Stimulated activated naive CD4-positive, alpha-beta T cell (primary cell): Measurements from ENCODE around the gene INTS1.

ENCODE experiments used
- DNase-seq, 6 experiments: peaks; one replicate each; lab custom pipeline; 2025; lab: John Stamatoyannopoulos, UW

The INTS1 gene

DNA sequence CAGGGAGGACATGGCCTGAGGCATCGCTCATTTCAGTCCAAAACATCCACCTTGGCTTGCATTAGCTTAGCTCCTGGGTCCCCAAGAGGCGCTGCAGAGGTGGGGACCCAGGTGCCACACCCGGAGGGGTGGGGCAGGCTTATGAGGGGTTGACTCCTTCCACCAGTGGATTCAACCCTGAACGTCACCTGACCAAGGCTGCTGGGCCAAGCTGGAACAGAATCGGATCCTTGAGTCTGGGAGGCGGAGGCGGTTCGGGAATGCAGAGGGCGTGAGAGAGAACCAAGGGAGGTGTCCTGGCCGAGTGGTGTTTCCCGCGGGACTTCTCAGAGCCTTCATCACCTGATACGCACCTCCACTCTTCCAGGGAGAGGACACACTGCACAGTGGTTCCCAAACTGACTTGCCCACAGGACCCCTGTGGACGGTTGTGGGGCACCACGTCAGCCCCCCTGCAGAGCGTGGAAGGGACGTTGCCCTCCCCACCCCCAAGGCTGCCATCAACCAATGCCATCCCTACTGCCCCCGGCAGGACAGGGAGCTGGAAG, 40.4 kb downstream of the INTS1 start:
- no peak for DNase-seq

DNA sequence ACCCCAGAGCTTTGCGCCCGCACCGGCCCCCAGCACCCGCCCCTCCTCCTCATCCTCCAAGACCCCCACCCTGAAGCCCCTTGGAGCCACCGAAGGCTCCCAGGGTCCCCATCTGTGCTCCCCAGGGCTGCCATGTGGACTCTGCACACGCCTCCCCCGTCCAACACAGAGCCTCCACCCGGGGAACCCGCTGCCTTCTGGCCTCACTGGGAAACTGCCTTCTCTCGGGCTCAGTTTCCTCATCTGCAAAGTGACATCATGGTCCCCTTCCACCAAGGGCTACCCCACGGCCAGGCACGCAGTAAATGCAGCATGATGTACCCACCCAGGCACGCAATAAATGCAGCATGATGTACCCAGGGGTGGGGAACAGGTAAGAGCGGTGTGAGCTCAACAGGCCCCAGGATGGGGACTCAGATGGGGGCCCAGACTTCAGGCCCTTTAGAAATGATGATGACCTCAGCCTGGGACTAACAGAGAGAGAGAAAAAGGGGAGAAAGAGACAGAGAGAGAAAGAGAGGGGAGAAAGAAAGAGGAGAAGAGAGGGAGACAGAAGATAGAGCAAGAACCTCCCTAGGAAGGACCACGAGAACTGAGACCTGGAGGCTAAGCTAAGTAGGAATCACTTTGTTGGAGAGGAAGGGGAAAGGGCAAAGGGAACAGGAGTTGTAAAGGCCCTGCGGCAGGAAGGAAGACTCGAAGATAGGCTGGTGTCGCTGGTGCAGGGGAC, 42.4 kb downstream of the INTS1 start:
- no peak for DNase-seq

DNA sequence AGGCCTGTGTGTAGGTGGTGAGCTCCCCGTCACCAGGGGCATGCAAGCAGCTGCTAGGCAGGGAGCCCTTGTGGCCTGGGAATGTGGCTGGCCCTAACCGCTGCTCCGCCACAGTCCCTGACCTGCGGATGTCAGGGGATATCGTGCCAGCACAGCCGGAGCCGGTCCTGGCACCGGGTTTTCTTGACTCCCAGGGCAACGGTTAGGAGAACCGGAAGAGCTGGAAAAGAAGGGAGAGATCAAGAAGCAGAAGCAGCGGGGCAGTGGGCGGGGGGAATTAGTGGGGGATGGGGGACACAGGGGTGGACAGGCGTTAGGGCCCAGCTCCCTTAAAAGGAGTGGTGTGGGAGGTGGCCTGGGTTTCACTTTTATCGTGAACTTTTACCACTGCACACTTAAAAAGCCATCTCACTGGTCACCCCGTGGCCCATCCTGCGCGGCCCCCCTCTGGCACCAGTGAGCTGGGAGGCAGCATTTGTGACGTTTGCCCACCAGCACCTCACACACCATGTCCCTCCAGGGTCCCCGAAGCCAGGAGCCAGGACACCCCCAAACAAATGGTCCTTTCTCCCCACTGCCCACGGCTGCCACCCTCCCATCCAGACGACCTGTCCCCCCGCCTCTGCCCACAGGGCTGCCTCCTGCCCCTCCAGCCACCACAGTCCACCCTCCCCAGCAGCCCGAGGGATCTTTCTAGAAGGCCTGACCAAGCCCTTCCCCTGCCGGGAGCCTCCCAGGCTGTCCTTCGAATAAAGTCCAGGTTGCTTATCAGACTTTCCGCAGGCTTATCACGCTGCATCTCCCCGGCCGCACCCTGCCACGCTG, 43.2 kb downstream of the INTS1 start:
- DNase-seq, result no peak

DNA sequence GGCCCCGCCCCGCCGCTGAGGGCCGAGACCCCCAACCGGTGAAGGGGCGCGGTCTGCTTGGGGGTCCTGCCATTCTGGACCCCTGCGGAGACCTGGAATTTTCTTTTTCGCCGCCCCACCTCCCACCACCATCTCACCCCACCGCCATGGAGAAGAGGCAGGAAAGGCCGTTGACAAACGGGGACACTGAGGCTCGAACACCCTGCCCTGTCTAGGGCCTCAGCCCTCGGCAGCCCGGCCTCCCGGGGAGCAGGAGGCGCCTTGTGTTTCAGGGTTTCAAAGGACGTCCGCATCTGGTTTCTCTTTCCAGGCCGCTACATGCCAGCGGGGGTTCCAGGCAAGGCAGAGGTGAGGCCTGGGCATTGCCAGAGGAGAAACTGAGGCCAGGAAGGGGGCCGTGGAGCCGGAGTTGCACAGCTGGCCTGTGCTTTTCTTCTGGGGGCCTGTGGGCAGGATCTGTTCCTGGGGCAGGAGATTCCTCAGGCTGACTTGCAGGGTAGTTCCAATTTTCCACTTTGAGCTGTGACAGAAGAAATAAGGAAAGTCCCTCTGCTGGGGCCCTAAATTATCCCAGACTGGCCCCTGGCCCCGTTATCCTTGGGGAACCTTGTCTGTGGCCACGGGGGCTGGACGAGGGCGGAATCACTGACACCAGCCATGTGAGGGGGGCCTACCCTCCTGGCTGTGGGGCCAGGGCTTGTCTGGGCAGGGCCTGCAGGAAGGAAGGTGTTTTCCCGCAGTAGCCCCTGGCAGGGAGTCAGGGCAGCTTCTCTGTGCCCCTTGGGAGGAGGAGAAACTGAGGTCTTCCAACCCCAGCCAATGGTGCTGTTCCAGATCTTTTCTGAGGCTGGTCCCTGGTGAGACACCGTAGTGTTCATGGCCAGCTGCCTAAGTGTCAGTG, 44.0 kb downstream of the INTS1 start:
- DNase-seq, result peak in 1 of 6 experiments; percentile 58

DNA sequence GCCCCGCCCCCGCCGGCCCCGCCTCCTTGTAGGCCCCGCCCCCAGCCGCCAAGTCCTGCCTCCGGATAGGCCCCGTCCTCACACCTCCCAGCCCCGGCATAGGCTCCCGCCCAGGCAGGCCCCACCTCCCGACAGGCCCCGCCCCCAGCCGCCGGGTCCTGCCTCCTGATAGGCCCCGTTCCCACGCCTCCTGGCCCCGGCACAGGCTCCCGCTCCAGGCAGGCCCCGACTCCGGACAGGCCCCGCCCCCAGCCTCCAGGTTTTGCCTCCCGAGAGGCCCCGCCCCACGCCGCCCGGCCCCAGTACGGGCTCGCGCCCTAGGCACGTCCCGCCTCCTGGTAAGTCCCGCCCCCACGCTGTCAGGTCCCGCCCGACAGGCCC, 44.7 kb downstream of the INTS1 start:
- DNase-seq, result peak; percentile 97 to 99 (median 98)

DNA sequence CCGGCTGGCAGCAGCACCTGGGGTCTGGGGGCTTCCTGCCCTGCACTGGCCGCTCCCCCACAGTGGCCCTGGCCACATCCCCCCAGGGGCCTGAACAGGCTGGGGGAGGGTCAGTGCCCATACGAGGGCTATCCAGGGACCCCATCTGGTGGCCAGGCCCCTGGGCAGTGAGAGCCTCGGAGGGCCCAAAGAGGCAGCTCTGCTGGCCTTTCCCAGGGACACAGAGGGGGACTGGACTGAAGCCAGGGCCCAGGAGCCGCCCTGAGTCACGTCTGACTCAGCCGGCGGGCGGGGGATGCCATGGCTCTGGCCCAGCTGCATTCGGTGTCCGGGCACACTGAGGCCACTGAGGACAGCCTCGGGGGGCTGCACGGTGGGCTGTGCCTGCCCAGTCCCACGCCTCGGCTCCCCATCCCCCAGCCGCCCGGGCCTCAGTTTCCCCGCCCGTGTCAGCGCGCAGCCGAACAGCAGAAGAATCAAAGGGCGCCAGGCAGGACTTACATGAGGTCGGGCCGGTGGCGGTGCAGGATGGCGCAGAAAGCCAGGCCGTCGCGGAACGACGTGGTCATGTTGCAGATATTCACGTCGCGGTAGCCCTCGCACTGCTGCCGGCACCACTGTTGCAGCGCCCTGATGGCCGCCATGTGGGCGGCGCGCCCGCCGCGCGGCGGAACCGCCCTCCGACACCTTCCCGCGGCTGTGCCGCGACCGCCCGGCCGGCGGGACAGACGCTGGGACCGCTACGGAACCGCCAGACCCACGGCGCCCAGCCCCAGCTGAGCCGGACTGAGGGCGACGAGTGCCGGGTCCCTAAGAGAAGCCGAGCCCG, 45.3 kb downstream of the INTS1 start, which contains the start of gene MICALL2:
Gene MICALL2 (minus strand): TSS at position 788 of the 829 bp plus-strand sequence. CDS start 144 bp downstream, at position 644.
- DNase-seq, result no peak

DNA sequence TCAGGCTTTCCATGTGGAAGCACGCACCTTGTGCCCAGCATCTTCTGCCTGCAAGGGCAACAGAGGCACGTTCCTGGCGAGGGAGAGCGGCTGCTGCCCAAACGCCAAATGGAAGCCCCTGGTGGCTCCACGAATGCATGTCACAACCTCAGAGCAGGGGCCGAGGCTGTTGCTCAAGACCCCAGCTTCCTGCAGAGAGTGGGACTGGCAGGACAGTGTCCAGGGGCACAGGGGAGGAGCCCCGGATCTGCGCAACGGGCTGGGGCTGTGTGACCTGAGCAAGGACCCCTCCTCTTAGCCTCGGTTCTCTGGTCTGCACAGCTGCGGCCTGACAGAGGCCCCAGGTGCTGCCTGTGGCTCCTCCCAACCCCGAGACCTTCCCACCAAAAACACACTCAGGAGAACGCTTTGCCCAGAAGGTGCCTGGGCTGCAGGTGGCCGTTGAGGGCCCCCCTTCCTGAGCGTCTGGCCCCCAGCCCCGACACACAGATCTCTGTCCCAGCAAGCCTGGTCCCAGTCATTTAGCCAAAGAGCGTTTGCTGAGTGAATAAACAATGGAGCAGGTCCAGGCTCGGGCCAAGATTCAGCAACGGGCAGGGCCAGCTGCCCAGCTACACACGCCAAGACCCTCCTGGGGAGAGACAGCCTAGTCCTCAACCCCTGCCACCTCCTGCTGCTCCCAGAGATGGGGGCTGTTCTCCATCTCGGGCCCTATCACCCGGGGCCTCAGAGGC, 46.1 kb downstream of the INTS1 start:
- DNase-seq, result no peak

DNA sequence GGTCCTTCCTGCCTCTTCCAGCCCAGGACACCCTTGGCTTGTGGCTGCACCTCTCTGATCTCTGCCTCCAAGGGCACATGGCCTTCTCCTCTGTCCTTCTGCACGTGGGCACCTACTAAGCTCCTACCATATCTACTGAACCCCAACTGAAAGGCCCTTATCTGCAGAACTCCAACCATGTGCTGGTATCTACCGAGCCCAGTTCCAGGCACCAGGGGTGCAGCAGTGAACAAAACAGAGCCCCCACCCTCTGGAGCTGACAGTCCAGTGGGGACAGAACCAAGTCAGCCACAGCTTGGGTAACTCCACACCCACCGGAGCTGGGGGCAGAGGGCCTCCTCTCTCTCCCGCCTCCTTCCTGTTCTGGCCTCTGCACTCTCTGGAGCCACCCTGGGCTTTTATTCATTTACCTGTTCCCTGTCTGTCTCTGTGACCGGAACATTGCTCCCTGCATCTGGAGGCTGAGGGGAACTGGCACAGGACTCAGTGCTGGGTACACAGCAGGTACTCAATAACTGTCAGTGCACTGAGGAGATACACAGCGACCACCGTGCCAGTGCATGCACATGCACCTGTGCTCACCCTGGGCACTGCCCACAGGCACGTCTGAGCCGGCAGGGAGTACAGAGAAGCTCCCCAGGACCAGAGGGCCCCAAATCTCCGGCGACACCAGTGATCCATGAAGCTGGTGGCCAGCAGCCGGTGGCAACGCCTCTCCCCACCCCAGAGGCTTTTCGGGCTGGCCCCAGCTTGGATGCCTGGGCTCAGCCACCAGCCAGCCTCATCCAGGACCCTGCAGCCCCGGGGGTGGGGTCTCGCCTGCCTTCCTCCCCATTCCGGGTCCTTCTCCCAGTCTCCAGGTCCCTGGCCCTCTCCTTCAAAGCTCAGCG, 46.9 kb downstream of the INTS1 start:
- DNase-seq, result no peak

DNA sequence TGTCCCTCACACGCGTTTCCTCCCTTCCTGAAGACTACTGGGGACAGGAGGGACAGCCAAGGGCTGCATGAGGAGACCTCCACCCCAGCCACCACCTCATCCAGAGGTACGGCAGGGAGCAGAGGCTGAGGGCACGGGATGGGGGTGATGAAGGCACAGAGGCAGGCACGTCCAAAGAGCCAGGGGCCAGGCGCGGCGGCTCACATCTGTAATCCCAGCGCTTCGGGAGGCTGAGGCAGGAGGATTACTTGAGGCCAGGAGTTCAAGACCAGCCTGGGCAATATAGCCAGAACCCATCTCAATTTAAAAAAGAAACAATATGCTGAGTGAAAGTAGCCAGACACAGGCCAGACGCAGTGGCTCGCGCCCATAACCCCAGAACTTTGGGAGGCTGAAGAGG, 48.2 kb downstream of the INTS1 start:
- DNase-seq, result no peak

DNA sequence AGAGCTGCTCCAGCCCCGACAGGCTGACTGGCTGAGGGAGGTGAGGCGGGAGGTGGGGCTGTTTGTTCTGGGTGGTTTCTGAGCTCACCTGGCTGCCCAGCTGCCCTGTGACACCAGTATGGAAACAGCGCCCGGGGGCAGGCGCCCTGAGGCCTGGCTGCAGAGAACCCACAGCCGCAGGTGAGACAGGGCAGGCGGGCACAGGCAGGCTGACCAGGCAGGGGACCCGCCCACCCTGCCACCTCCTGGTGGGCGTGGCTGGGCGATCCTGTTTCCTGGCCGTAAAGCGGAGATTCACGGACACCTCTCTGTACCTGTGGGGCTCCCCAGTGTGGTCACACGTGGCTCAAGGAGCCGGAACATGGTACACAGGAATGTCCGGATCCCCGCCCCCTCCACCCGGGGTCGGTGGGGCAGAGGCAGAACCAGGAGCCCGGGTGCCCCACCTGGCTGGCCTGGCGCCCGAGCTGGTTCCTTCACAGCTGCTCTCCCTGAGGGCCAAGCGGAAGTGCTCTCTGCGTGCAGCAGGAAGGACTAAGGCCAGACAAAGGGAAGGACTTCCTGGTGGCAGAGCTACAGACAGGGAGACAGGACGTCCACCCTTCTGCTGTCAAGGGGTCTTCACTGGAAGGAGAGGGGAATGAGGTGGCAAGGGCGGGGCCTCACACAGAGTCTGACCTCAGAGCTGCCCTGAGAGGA, 48.8 kb downstream of the INTS1 start:
- DNase-seq, result no peak

DNA sequence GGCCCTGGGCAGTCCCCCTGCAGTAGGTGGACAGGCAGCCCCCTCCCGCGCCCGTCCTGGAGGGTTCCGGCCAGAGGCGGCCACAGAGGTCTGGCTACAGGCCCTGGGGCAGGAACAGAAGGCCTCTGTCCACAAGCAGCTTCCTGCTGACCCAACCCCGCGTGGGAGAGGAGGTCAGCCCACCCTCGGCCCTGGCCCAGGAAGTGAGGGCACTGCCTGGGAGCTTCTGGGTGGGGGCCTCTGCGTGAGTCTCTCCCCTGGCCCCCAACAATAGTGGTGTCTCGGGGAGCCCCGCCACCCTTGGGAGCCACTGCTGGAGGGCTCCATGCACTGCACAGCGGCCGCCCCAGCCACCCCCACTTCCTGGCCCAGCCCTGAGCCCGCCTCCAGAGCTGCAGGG, 49.6 kb downstream of the INTS1 start:
- no peak for DNase-seq

DNA sequence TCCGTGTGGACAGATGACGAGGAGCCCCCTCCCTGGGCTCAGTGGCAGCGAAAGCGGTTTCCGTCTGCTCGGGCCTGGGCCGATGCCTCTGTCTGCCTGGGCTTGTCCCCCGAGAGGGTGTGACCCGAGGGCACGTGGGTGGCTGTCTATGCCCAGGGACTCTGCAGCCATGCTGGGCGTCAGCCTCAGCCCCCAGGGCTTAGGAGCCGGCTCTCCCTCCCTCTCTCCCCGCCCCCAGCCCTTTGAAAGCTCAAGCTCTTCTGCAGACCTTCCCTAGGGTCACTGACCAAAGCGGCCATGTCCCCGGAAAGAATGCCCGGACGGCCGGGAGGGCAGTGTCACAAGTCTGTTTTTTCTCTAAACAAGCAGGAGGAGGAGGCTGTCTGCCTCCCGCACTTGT, 52.0 kb downstream of the INTS1 start:
- DNase-seq, result no peak

DNA sequence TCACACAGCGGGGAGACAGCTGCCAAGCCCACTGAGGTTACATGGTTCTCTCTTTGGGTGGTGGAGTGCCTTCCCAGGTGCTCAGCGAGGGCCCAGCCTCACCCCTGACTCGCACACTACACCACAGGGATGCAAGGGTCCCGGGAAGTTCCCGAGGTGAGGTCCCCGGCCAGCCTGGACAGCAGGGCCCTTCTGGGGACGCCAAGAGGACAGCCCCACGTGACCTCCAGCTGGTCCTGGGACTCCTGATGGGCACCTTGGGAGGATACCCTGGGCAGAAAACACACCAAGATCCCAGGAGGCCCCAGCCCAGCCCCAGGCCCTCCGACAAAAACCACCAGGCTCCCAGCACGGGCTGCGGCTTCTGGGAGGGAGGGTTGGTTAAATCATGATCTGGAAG, 53.2 kb downstream of the INTS1 start:
- DNase-seq, result no peak

DNA sequence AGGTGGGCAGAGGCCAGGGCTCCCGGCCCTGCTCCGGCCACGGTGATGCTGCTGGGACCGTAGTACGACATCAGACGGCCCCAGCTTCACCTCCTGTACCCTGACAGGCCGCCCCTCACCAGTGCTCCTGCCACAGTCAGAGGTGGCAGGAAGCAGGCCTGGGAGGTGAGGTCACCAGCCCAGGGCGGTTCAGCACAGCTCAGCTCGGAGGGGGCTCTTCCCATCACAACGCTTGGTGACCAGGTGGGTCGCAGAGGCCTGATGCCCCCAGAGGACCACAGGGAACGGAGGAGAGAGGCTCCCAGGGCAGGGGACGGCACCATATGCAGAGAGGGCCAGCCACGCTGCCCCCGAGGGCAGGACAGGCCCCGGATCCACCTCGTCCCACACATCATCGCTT, 53.8 kb downstream of the INTS1 start:
- DNase-seq, result no peak

DNA sequence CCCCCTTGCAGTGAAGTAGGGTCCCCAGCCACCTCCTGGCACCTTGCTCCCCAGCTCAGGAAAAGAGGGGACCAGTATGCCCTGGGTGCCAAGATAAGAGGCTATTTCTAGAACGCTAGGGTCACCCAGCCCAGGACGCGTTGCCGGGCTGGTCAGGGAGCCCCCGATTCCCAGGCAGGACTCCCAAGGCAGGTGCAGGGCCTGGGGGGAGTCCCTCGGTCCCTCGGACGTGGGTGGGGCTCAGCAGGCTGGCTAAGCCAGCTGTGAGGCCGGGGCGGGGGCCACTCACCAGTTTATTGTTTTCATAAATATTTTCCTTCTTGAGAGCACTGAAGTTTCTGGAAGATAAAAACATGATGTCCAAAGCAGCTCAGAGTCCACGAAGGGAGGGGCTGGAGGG, 54.2 kb downstream of the INTS1 start:
- DNase-seq, result no peak

DNA sequence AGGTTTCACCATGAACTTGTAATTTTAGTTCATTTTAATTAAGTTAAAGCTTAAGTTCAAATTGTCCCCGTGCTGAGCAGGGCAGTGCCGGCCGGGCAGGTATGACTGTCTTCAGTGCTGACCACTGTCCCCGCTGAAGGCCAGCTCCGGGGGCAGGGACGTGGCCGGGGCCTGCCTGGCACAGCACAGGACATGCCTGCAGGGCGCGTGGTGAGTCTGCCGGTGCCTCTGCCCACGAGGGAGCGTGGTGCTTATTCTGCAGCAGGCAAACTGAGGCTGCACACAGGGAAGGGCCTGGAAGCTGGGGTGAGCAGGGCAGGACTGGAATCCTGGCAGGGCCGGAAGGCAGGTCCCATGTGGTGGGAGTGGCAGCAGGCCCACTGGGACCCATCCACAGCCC, 54.7 kb downstream of the INTS1 start:
- DNase-seq, result no peak

DNA sequence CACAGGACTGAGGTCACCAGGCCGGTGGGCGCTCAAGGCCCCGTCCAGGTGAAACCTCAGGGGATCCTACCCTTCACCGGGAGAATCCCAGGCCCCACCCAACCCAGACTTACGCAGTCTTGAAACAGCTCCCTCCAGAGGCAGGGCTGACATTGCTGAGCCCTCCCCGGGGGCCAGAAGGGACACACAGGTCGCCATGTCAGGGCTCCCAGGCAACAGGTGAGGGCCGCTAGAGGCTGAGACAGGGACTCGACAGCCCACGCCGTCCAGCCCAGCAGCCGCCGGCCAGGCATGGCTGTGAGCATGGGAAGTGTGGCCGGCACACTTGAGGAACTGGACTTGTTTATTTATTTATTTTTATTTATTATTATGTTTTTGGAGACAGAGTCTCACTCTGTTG, 55.2 kb downstream of the INTS1 start:
- DNase-seq, result no peak

DNA sequence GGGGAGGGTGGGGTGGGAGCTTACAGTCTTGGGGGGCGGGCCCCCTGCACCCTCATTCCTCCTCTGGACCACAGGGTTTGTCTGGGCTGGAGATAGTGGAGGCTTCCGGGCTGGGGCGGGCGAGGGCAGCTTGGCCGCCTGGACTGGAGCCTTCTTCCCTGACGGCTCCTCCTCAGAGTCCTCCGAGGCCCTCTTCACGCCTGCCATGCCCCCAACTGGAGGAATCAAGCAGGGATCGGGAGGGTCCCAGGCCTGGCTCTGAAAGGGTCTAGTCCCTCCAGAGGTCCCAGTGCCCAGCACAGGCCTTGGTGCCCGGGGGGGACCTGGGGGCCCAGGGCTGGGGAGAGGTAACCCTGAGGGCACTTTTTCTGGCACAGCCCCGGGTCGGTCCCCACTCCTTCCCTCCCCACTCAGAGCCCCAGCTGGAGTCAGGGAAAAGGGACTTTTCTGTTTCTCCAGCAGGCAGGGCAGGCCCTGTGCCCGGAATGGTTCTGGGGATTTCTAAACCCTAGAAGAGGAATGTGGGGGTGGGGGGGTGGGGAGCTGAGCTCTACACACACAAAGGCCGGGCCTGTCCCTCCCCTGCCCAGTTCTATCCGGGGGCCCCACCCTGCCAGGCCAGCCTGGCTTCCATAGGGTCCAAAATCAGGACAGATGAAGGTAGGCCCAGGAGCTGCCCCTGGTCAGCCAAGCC, 56.5 kb downstream of the INTS1 start:
- DNase-seq, result no peak
